ENCODE results near the gene CBLB.

- TF ChIP-seq CTCF (IDR thresholded peaks at IDR 0.05 in 4 of 5, conservative IDR thresholded peaks at IDR 0.05 in 1 of 5): no peak
- no peak for TF ChIP-seq POLR2A (IDR thresholded peaks at IDR 0.05)
Observed at GRCh38 chr3:105842943-105843342, 25.9 kb downstream of the CBLB start.

Data from gastrocnemius medialis (tissue), 4 donors.